ENCODE measurements around the gene GRID1.

GRCh38 chr10:86315549-86315942 lies 51.0 kb downstream of the GRID1 start:
- TF ChIP-seq POLR2A (IDR thresholded peaks at IDR 0.05) (no peak), CTCF (IDR thresholded peaks at IDR 0.05) (no peak)
